Activated CD8-positive, alpha-beta memory T cell treated with anti-CD3 and anti-CD28 coated beads for 1 hour (primary cell): ENCODE results near the gene LIPH.
"Not testable (repeated sequence)": the region's sequence is repeated elsewhere in the genome, so short reads cannot be mapped to it uniquely, and the experiment has no call there.

ENCODE experiments used
- DNase-seq, 2 donors: peaks; one replicate each; pipeline ENCODE4 v3.0.0-alpha.2; 2020; ENCODE audit warnings: low read depth in 1 of 2; ENCODE audit errors: extremely low read depth in 1 of 2

LIPH gene

DNA sequence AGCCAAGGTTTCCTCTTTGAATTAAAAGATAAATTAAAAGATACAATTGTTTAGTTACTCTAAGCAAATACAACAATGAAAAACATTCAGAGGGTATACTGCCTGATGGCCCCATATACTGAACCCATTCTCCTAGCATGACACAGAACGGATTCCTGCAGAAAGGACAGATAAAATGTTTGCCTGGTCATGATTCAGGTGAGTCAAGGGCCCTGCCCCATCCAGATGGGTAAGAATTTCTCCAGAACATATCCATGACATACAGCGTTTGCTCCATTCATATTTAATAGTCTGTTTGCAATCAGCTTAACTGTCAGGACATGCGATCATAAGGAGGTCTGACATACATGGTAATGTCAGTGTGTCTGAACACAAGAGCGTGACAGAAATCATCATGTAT, 62.1 kb downstream of the LIPH start:
- no peak for DNase-seq

DNA sequence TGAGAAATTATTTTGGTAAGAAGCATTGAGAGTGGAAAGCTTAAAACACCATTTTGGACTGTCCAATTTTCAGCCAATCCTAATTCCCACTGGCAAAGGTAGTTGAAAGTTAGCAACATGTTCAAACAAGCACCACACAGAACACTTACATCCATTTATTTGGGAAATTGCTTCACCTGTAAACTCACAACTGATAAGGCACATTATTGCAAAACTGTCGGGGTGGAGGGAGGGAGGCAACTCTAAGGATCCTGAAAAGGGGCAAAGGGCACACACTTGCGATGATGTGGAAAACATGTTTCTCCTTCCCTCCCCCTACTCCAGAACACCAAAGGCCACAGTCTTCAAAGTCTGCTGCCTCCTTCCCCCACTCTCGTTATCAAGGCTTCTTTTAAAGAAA, 62.9 kb downstream of the LIPH start:
- no peak for DNase-seq

DNA sequence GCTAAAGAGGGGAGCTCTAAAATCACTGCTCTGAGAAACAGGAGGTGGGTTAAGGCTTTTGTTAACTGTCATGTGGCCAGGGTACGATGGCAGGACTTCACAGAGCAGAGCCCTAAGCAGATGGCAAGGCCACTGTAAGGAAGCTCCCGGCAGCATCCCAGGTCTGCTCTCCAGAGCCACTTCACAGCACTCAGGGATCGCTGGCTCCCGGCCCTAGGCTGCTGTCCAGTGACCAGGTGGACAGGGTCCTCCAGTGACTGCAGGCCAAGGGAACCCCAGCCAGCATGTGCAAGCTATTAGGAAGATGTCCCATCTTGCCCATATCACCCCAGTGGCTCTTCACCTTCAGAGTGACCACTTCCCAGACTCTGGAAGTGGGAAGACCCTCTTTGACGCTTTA, 63.9 kb downstream of the LIPH start:
- DNase-seq, result no peak

DNA sequence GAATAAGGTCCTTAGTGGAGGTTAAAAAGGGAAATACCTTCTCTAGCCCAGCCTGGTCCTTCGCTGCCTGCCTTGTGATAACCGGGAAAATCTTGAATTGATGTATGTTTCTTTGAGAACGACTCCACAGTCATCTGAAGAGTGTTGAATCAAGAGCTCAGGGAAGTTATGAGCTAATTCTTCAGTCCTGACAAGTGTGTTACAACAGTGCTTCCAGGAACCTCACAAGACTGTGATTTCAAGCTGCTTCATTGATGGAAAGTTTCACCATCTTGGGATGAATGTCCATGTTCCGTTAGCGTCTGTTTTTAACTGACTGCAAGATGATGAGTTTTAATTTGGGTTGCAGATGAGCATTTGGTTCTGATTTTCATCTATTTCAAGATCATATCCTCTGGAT, 66.0 kb downstream of the LIPH start:
- no peak for DNase-seq

DNA sequence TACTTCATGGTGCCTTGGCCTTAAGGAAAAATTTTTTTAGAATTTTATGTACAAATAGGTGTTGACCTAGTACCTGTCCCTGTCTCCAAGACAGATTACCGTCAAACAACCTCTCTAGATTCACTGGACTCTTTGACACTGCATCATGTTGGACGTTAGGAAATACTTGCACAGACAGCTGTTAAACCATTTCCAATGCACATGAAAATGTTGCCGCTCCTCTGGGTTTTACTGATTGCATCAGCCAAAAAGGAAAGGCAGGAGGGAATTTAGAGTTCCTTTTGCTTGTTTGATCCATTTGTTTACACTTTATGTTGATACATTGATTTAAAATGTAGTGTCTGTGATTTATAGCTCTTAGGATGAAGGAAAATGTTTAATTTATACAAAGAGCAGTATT, 68.1 kb downstream of the LIPH start:
- no peak for DNase-seq

DNA sequence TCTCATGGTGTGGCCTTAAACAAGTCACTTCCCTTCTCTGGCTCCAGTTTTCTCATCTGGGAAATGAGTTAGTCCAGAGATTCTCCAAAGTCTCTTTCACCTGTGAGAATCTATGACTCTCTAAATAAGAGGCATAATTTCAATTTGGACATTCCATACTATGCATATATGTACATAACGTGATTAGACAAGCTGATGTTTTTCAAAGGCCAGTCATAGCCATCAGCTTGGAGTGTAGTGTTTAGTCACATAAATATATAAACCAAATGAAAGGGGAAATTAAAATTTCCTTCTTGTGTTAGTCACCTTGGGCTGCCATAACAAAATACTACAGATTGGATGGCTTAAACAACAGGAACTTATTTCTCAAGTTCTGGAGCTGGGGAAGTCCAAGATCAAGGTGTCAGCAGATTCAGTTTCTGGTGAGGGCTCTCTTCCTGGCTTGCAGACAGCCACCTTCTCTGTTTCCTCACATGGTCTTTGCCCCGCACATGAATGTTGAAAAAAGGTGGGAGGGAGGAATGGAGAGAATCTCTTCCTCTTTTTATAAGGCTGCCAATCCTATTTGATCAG, 72.9 kb downstream of the LIPH start:
- no peak for DNase-seq

DNA sequence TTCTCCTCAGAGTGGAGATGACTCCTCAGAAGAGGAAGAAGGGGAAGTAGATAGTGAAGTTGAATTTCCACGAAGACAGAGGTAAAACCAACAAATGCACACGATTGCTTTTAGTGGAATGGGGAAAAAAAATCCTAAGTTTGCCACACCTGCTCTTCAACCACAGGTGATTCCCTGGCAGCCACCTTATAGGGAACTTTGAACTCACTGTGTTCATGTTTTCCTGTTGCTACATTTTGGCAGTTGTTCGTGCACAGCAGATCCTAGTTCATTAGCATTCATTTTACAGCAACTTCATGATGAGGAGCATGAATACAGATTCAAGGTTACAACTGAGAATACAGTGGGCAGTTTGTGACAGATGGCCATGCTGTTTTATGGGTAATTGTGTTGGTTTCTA, 75.1 kb downstream of the LIPH start:
- DNase-seq, result no peak

DNA sequence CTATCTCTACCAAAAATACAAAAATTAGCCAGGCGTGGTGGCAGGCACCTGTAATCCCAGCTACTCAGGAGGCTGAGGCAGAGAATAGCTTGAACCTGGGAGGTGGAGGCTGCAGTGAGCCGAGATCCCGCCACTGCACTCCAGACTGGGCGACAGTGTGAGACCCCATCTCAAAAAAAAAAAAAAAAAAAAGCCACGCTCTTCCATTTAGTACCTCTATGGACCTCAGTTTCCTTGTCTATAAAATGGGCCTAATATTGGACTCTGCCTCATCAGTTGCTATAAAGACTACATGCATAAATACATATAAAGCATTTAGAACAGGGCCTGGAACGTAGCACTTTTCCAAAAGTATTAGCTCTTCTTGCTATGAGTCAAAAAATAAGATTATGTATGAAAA, 77.5 kb downstream of the LIPH start:
- not testable (repeated sequence) for DNase-seq

DNA sequence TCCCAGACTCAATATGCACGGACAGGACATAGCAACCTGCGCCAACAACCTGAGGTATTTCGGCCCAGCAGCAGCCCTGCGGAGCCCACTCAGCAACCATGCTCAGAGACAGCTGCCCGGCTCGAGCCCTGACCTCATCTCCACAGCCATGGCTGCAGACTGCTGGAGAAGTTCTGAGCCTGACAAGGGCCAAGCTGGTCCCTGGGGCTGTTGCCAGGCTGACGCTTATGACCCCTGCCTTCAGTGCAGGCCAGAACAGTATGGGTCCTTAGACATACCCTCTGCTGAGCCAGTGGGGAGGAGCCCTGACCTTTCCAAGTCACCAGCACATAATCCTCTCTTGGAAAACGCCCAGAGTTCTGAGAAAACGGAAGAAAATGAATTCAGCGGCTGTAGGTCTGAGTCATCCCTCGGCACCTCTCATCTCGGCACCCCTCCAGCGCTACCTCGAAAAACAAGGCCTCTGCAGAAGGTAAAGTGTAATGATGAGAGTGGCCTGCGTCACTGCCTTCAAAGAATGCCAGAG, 79.0 kb downstream of the LIPH start:
- no peak for DNase-seq

DNA sequence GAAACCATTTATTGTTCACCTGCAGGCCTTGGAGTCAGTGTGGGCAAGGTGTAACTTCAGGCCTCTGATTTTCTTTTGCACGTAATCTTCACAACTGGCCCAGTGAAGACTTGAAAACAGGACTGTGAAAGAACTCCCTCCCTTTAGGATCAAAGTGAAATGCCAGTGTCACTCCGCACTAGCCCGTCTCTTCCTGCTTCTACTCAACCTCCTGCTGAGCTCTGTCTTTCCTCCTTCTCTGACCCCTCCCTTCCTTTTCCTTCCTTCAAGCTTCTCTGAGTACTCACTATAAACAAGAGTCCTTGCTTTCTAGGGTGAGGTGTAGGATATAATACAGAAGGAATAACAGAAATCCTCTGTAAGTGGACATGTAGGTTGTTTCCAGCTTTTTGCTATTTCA, 82.1 kb downstream of the LIPH start:
- DNase-seq, result no peak

DNA sequence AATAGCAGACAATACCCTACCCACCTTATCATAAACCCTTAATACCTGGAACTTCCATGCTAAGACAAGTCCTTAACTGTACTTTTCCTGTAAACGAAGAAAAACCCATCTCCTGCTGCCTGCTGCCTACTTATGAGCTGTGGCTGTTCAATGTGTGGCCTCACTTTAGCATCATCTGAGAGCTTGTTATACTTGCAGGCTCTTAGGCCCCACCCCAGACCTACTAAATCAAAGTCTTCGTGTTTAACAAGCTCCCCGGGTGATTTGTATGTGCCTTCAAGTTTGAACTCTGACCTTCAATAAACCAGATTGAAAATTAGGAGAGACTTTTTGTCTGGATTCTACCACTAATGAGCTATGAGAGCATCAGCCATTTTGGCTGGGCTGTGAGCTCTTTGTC, 82.8 kb downstream of the LIPH start:
- DNase-seq, result no peak

DNA sequence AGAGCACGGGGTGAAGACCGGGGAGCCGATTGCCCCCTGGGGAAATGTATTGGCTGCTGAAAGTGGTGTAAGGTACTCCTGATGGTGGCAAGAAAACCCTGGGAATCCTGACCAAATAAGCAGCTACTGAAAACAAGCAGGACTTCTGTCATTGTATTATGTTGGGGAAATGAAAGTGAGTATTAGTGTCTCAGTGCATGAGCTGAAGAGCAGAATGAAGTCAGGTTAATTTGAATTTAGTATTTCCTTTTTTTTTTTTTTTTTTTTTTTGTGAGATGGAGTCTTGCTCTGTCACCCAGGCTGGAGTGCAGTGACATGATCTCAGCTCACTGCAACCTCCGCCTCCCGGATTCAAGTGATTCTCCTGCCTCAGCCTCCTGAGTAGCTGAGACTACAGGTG, 86.3 kb downstream of the LIPH start:
- DNase-seq, result not testable (repeated sequence)

DNA sequence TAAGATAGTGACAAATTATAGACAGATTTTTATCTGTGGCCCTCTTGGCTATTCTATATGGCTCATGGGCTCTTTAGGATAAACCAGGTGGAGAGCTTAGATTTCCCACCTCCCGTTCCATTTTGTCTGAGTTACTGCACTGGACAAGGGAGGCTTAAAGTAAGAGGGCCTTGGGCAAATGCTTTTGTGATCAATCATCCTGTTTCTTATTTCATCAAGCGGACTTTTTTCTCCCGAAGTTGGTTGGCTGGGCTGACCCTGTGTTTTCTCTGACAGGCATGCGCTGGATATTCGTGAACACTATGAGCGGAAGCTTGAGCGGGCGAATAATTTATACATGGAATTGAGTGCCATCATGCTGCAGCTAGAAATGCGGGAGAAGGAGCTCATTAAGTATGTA, 86.9 kb downstream of the LIPH start:
- DNase-seq, result no peak

DNA sequence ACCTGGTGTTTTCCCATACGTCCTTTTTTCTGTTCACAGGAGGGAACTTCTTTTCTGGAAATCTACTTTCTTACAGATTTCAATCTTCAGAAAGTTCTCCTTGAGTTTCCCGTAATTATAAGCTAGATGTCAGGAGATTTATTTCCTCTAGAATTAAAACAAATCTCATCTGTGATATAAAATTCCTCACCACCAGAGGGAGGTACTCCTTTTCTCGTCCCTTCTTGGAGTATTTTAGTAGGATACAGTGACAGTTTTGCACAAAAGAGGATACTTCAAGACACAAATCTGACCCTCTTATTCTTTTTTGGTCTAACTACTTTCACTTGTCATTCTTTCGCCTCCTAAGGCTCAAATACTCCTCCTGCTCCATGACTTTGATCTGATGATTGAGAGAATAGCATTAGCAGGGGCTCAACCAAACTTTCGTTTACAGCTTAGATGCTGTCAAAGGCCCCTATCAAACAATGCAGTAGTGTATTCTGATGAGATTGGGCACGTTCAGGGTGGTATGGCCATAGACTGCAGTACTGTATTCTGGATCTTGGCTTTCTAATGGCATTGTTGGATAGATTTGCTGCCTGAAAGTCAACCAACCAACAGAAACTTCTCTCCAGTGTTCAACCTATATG, 91.6 kb downstream of the LIPH start:
- no peak for DNase-seq

DNA sequence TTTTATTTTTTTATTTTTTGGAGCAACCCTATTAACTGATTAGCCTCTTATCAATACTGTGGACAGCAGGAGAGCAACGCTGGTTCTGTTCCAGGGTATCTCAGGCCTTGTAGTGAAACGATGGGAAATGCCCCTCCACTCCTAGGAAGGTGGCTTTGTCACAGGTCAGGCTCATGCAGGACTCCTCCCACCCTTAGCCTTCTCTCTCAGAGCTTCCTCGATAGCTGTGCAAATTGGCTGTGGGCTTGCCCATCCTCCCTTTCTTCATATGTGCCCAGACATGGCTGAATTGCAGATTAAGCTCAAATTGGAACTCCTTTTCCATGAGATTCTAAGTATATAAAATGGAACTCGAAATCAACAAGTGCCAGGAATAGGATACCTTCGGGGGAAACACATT, 92.1 kb downstream of the LIPH start:
- no peak for DNase-seq

DNA sequence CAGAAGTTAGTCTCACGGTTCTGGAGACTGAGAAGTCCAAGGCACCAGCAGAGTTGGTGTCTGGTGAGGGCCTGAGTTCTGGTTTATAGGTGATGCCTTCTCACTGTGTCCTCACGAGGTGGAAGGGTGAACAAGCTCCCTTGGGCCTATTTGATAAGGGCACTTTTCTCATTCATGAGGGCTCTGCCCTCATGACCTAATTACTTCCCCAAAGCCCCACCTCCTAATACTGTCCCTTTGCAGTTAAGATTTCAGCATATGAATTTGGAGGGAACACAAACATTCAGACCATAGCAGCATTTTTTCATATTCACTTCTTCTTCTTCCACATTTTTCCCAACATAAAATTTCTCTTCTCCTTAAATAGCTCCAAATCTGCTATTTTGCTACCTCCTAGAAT, 95.0 kb downstream of the LIPH start:
- no peak for DNase-seq
